Measurements from ENCODE around the gene RPE65.

- TF ChIP-seq CTCF (IDR thresholded peaks at IDR 0.05; ENCODE audit: extremely low read depth in 1 of 2, insufficient read depth in 1 of 2, low read depth in 1 of 2, low read length in 2 of 2): no peak
- TF ChIP-seq POLR2A (IDR thresholded peaks at IDR 0.05; ENCODE audit: low read depth, low read length): no peak
Observed at GRCh38 chr1:68431076-68431475, 18.7 kb downstream of the RPE65 start.
